Adrenal gland (tissue), 5 donors: ENCODE results near the gene CACHD1.

Experiments used
- CTCF ChIP-seq, 6 experiments: fragments of 450-650 bp in 4 of 6; fragments of 200-600 bp in 2 of 6; sonication (generic) in 1 of 6; IDR thresholded peaks; 1 replicate in 5 of 6; 2 replicates in 1 of 6; pipeline versions ENCODE4 v1.5.1 to v1.8.0; 2016 to 2021; ENCODE audit warnings: antibody characterized with exemption in 6 of 6, mild to moderate bottlenecking in 2 of 6, moderate library complexity in 1 of 6
- POLR2A ChIP-seq, 2 donors: fragments of 450-650 bp; IDR thresholded peaks; one replicate each; pipeline ENCODE4 v1.6.1; 2017; ENCODE audit warnings: antibody characterized with exemption in 2 of 2, mild to moderate bottlenecking in 2 of 2, moderate library complexity in 1 of 2
- donor health status: DM: no; HTN: no; CAD: no.

- no peak for TF ChIP-seq CTCF (IDR thresholded peaks at IDR 0.05)
- no peak for TF ChIP-seq POLR2A (IDR thresholded peaks at IDR 0.05)
Measured at GRCh38 chr1:64691626-64692025, 221.7 kb downstream of the CACHD1 start.
